Thyroid gland (tissue), 4 donors: ENCODE results near the gene SH3GL1.

Experiments
- CTCF ChIP-seq, 6 experiments: fragments of 200-600 bp in 3 of 6; fragments of 450-650 bp in 3 of 6; sonication (generic) in 3 of 6; IDR thresholded peaks; one replicate each; pipeline ENCODE4 v1.5.1; 2016 to 2019; ENCODE audit warnings: antibody characterized with exemption in 6 of 6, mild to moderate bottlenecking in 2 of 6, inconsistent platforms in 1 of 6, moderate library complexity in 1 of 6
- POLR2A ChIP-seq, 2 donors: fragments of 450-650 bp; IDR thresholded peaks; one replicate each; pipeline ENCODE4 v1.6.1; 2017; ENCODE audit warnings: antibody characterized with exemption in 2 of 2, mild to moderate bottlenecking in 2 of 2, moderate library complexity in 1 of 2

GRCh38 chr19:4316956-4317355, 83.4 kb downstream of the SH3GL1 start:
- TF ChIP-seq CTCF (IDR thresholded peaks at IDR 0.05) (no peak), POLR2A (IDR thresholded peaks at IDR 0.05) (no peak)
